Activated naive CD4-positive, alpha-beta T cell (primary cell): ENCODE results near the gene PSMC4.

Source experiments
- DNase-seq, 4 experiments: peaks; one replicate each; lab custom pipeline; 2025; lab: John Stamatoyannopoulos, UW

The PSMC4 gene

GRCh38 chr19:39993605-39994004 lies 22.6 kb downstream of the PSMC4 start:
- DNase-seq = no peak

GRCh38 chr19:39994361-39994760 lies 23.4 kb downstream of the PSMC4 start:
- no peak for DNase-seq

- DNase-seq = no peak
Measured at GRCh38 chr19:39995794-39996193, 24.8 kb downstream of the PSMC4 start.

- peak in 1 of 4 experiments; percentile 39 for DNase-seq
Measured at GRCh38 chr19:39996218-39996810, 25.3 kb downstream of the PSMC4 start.

GRCh38 chr19:39996811-39997637 lies 26.1 kb downstream of the PSMC4 start, which contains the start of gene ZNF546:
Gene ZNF546, plus strand, starts transcription at chr19:39997060. Its CDS starts 1,267 bp downstream, at chr19:39998327.
- peak; percentile 66 to 83 (median 76) for DNase-seq

GRCh38 chr19:39997638-39998216 lies 26.8 kb downstream of the PSMC4 start:
- no peak for DNase-seq

- DNase-seq = no peak
Measured at GRCh38 chr19:39998501-39998900, 27.5 kb downstream of the PSMC4 start.

- no peak for DNase-seq
Measured at GRCh38 chr19:40005691-40006272, 34.8 kb downstream of the PSMC4 start.

GRCh38 chr19:40006273-40006691 lies 35.3 kb downstream of the PSMC4 start:
- no peak for DNase-seq

- DNase-seq = no peak
Measured at GRCh38 chr19:40009674-40010073, 38.7 kb downstream of the PSMC4 start.

- DNase-seq = no peak
Measured at GRCh38 chr19:40013991-40014390, 43.0 kb downstream of the PSMC4 start.

GRCh38 chr19:40023969-40024368 lies 53.0 kb downstream of the PSMC4 start:
- DNase-seq = no peak

GRCh38 chr19:40025938-40026596 lies 55.1 kb downstream of the PSMC4 start:
- no peak for DNase-seq

- no peak for DNase-seq
Measured at GRCh38 chr19:40026597-40026970, 55.6 kb downstream of the PSMC4 start.
